ENCODE data around the gene MAP2K5.

The MAP2K5 gene

DNA sequence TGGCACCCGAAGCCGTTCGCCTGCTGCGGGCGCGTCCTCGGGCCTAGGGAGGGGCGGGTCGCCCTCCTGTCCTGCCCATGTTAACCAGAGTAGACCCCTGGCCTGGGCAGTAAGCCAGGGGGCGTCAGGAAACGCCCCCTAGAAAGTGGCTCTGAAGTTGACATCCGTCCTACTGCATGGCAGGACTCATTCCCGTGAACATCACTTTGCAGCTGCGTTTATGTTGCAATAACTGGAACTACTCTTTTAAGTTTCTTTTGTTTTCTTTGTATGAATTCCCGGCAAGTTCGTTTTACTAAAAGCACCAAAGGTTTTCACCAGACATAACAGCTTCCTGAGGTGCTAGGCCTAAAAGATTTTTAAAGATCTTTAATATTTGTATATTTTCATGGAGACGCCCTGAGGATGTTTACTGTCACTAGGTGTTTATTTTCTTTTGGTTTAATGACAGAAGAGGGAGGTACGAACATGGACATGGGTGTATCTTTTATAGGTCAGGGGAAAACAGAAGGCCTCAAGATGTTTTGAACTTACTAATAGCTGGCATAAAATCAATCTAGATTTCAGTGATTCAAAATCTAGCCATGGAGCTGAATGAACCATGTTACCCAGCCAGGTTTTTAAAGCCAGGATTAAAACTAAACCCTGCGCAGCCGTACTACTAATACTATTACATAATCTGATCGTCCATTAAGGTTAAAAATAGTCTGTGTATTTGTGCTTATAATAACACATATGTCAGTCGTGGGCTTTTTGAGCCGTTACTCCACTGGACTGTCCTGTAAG, 20.5 kb upstream of the MAP2K5 start:
- Histone ChIP-seq H3K9me3 (ENCODE audit: control insufficient read depth in 1 of 2, low read length in 2 of 2) (no peaks in the 10 kb centered on the region), H3K4me3 (ENCODE audit: low read depth in 1 of 2, low read length in 2 of 2) (peak overlapping the region; percentile 88 to 95), H3K27me3 (ENCODE audit: control insufficient read depth in 1 of 2, insufficient read depth in 2 of 2, low read length in 2 of 2) (no peaks in the 10 kb centered on the region), H3K4me1 (ENCODE audit: control insufficient read depth in 1 of 2, insufficient read depth in 2 of 2, low read length in 2 of 2) (peaks cover 12 to 14% of the 10 kb centered on the region in 2 donors), H3K27ac (ENCODE audit: low read depth, low read length) (peak overlapping the region; percentile 96), H3K9ac (ENCODE audit: low read depth in 1 of 2, low read length in 2 of 2) (peak overlapping the region; percentile 83 to 99), H3K36me3 (ENCODE audit: control insufficient read depth in 1 of 2, insufficient read depth in 2 of 2, low read length in 2 of 2) (no peaks in the 10 kb centered on the region)

- Histone ChIP-seq H3K4me1 (ENCODE audit: control insufficient read depth in 1 of 2, insufficient read depth in 2 of 2, low read length in 2 of 2) (peaks cover 12 to 14% of the 10 kb centered on the region in 2 donors), H3K4me3 (ENCODE audit: low read depth in 1 of 2, low read length in 2 of 2) (peak overlapping the region in 1 of 2 donors; percentile 88), H3K27me3 (ENCODE audit: control insufficient read depth in 1 of 2, insufficient read depth in 2 of 2, low read length in 2 of 2) (no peaks in the 10 kb centered on the region), H3K9me3 (ENCODE audit: control insufficient read depth in 1 of 2, low read length in 2 of 2) (no peaks in the 10 kb centered on the region), H3K9ac (ENCODE audit: low read depth in 1 of 2, low read length in 2 of 2) (no peak overlapping the region), H3K36me3 (ENCODE audit: control insufficient read depth in 1 of 2, insufficient read depth in 2 of 2, low read length in 2 of 2) (peaks cover 0 to 4% of the 10 kb centered on the region in 2 donors), H3K27ac (ENCODE audit: low read depth, low read length) (no peak overlapping the region)
These were observed 19.2 kb upstream of the MAP2K5 start for GRCh38 chr15:67523330-67523729.

DNA sequence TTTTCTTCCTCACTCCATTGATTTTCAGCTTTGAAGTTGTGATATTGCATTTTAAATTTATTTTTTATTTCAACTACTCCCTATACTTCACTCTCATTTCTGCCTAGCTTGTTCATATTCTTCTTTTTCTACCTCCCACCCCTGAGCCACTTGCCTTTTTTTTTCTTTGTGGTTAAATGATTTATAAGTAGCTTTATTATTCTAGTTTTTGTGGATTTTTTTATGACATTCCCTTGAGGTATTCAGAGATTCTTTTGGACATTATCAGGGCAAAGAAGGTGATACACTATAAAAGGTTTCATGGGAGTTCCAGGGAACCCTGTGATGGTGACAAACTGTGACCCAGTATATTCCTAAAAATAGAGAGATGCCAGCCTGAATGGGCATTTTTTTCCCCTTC, 18.3 kb upstream of the MAP2K5 start:
- H3K9ac ChIP-seq (ENCODE audit: low read depth in 1 of 2, low read length in 2 of 2) = no peak overlapping the region
- no peaks in the 10 kb centered on the region for H3K27me3 ChIP-seq (ENCODE audit: control insufficient read depth in 1 of 2, insufficient read depth in 2 of 2, low read length in 2 of 2)
- no peak overlapping the region for H3K4me3 ChIP-seq (ENCODE audit: low read depth in 1 of 2, low read length in 2 of 2)
- H3K9me3 ChIP-seq (ENCODE audit: control insufficient read depth in 1 of 2, low read length in 2 of 2) = no peaks in the 10 kb centered on the region
- peaks cover 0 to 4% of the 10 kb centered on the region in 2 donors for H3K36me3 ChIP-seq (ENCODE audit: control insufficient read depth in 1 of 2, insufficient read depth in 2 of 2, low read length in 2 of 2)
- peaks cover 12 to 14% of the 10 kb centered on the region in 2 donors for H3K4me1 ChIP-seq (ENCODE audit: control insufficient read depth in 1 of 2, insufficient read depth in 2 of 2, low read length in 2 of 2)
- no peak overlapping the region for H3K27ac ChIP-seq (ENCODE audit: low read depth, low read length)

DNA sequence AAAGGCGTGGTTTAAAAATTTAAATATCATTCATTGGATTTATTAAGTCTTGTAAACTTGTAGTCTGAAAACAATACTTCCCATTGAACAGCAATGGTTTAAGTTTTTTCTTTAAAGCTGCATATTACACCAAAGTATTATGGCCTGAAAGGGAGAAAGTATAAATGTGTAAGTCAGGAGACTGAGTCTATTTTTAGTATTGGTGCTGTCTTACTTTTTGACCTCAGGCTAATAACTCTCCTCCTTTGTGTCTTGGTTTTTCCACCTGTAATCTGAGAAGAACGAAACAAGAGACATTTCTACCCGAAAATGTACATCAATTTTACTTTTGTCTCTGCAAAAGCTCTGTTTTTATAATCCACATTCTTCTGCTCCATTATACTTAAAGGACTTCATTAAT, 14.0 kb upstream of the MAP2K5 start:
- no peak overlapping the region for H3K27ac ChIP-seq (ENCODE audit: low read depth, low read length)
- H3K9me3 ChIP-seq (ENCODE audit: control insufficient read depth in 1 of 2, low read length in 2 of 2) = no peaks in the 10 kb centered on the region
- H3K9ac ChIP-seq (ENCODE audit: low read depth in 1 of 2, low read length in 2 of 2) = no peak overlapping the region
- no peaks in the 10 kb centered on the region for H3K27me3 ChIP-seq (ENCODE audit: control insufficient read depth in 1 of 2, insufficient read depth in 2 of 2, low read length in 2 of 2)
- no peak overlapping the region for H3K4me3 ChIP-seq (ENCODE audit: low read depth in 1 of 2, low read length in 2 of 2)
- H3K4me1 ChIP-seq (ENCODE audit: control insufficient read depth in 1 of 2, insufficient read depth in 2 of 2, low read length in 2 of 2) = peaks cover under 1 to 4% of the 10 kb centered on the region in 2 donors
- H3K36me3 ChIP-seq (ENCODE audit: control insufficient read depth in 1 of 2, insufficient read depth in 2 of 2, low read length in 2 of 2) = peaks cover 0 to 4% of the 10 kb centered on the region in 2 donors

GRCh38 chr15:67531379-67531914, 11.1 kb upstream of the MAP2K5 start:
- H3K9ac ChIP-seq (ENCODE audit: low read depth in 1 of 2, low read length in 2 of 2) = no peak overlapping the region
- H3K36me3 ChIP-seq (ENCODE audit: control insufficient read depth in 1 of 2, insufficient read depth in 2 of 2, low read length in 2 of 2) = peaks cover 0 to 4% of the 10 kb centered on the region in 2 donors
- no peaks in the 10 kb centered on the region for H3K9me3 ChIP-seq (ENCODE audit: control insufficient read depth in 1 of 2, low read length in 2 of 2)
- no peak overlapping the region for H3K4me3 ChIP-seq (ENCODE audit: low read depth in 1 of 2, low read length in 2 of 2)
- no peak overlapping the region for H3K27ac ChIP-seq (ENCODE audit: low read depth, low read length)
- peaks cover 0 to 3% of the 10 kb centered on the region in 2 donors for H3K4me1 ChIP-seq (ENCODE audit: control insufficient read depth in 1 of 2, insufficient read depth in 2 of 2, low read length in 2 of 2)
- no peaks in the 10 kb centered on the region for H3K27me3 ChIP-seq (ENCODE audit: control insufficient read depth in 1 of 2, insufficient read depth in 2 of 2, low read length in 2 of 2)

- Histone ChIP-seq H3K36me3 (ENCODE audit: control insufficient read depth in 1 of 2, insufficient read depth in 2 of 2, low read length in 2 of 2) (no peaks in the 10 kb centered on the region), H3K27ac (ENCODE audit: low read depth, low read length) (no peak overlapping the region), H3K9me3 (ENCODE audit: control insufficient read depth in 1 of 2, low read length in 2 of 2) (no peaks in the 10 kb centered on the region), H3K4me3 (ENCODE audit: low read depth in 1 of 2, low read length in 2 of 2) (no peak overlapping the region), H3K4me1 (ENCODE audit: control insufficient read depth in 1 of 2, insufficient read depth in 2 of 2, low read length in 2 of 2) (peaks cover 0 to 3% of the 10 kb centered on the region in 2 donors), H3K9ac (ENCODE audit: low read depth in 1 of 2, low read length in 2 of 2) (no peak overlapping the region), H3K27me3 (ENCODE audit: control insufficient read depth in 1 of 2, insufficient read depth in 2 of 2, low read length in 2 of 2) (no peaks in the 10 kb centered on the region)
These were observed 8.6 kb upstream of the MAP2K5 start for GRCh38 chr15:67533873-67534272.

DNA sequence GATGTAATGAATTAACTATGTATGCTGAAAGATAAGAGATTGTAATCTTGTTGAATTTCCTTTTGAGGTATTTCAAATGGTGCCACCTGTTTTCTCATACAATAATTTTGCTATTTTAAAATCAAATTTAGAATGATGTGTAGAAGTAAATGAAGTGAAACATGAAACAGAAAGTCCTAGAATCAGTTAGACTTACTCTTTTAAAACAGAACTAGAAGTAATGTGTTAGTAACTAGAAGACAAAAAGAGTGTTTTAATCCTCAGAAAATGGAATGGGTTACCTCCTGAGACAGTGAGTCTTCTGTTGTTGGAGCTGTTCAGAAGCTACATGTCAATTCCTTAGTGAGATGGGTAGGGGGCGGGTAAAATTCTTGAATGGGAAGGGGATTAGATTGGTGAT, 8.1 kb upstream of the MAP2K5 start:
- H3K36me3 ChIP-seq (ENCODE audit: control insufficient read depth in 1 of 2, insufficient read depth in 2 of 2, low read length in 2 of 2) = no peaks in the 10 kb centered on the region
- no peak overlapping the region for H3K9ac ChIP-seq (ENCODE audit: low read depth in 1 of 2, low read length in 2 of 2)
- no peaks in the 10 kb centered on the region for H3K27me3 ChIP-seq (ENCODE audit: control insufficient read depth in 1 of 2, insufficient read depth in 2 of 2, low read length in 2 of 2)
- no peaks in the 10 kb centered on the region for H3K9me3 ChIP-seq (ENCODE audit: control insufficient read depth in 1 of 2, low read length in 2 of 2)
- H3K4me1 ChIP-seq (ENCODE audit: control insufficient read depth in 1 of 2, insufficient read depth in 2 of 2, low read length in 2 of 2) = peaks cover 0 to 3% of the 10 kb centered on the region in 2 donors
- no peak overlapping the region for H3K4me3 ChIP-seq (ENCODE audit: low read depth in 1 of 2, low read length in 2 of 2)
- H3K27ac ChIP-seq (ENCODE audit: low read depth, low read length) = no peak overlapping the region

- no peaks in the 10 kb centered on the region for H3K36me3 ChIP-seq (ENCODE audit: control insufficient read depth in 1 of 2, insufficient read depth in 2 of 2, low read length in 2 of 2)
These were observed 4.7 kb upstream of the MAP2K5 start for GRCh38 chr15:67537771-67538170.

GRCh38 chr15:67543348-67543718, 830 bp downstream of the MAP2K5 start:
- peaks cover 24 to 28% of the 10 kb centered on the region in 2 donors for H3K4me1 ChIP-seq (ENCODE audit: control insufficient read depth in 1 of 2, insufficient read depth in 2 of 2, low read length in 2 of 2)
- H3K9me3 ChIP-seq (ENCODE audit: control insufficient read depth in 1 of 2, low read length in 2 of 2) = no peaks in the 10 kb centered on the region
- peaks cover 7 to 8% of the 10 kb centered on the region in 2 donors for H3K36me3 ChIP-seq (ENCODE audit: control insufficient read depth in 1 of 2, insufficient read depth in 2 of 2, low read length in 2 of 2)
- peak overlapping the region; percentile 95 to 96 for H3K9ac ChIP-seq (ENCODE audit: low read depth in 1 of 2, low read length in 2 of 2)
- H3K4me3 ChIP-seq (ENCODE audit: low read depth in 1 of 2, low read length in 2 of 2) = peak overlapping the region; percentile 73 to 98
- peak overlapping the region; percentile 81 for H3K27ac ChIP-seq (ENCODE audit: low read depth, low read length)
- no peaks in the 10 kb centered on the region for H3K27me3 ChIP-seq (ENCODE audit: control insufficient read depth in 1 of 2, insufficient read depth in 2 of 2, low read length in 2 of 2)

More at GRCh38 chr15:67537771-67538170, 4.7 kb upstream of the MAP2K5 start:
- Histone ChIP-seq H3K27me3 (ENCODE audit: control insufficient read depth in 1 of 2, insufficient read depth in 2 of 2, low read length in 2 of 2) (no peaks in the 10 kb centered on the region), H3K9ac (ENCODE audit: low read depth in 1 of 2, low read length in 2 of 2) (no peak overlapping the region), H3K4me1 (ENCODE audit: control insufficient read depth in 1 of 2, insufficient read depth in 2 of 2, low read length in 2 of 2) (peaks cover 6 to 8% of the 10 kb centered on the region in 2 donors), H3K4me3 (ENCODE audit: low read depth in 1 of 2, low read length in 2 of 2) (no peak overlapping the region), H3K9me3 (ENCODE audit: control insufficient read depth in 1 of 2, low read length in 2 of 2) (no peaks in the 10 kb centered on the region), H3K27ac (ENCODE audit: low read depth, low read length) (no peak overlapping the region)

- Histone ChIP-seq H3K36me3 (ENCODE audit: control insufficient read depth in 1 of 2, insufficient read depth in 2 of 2, low read length in 2 of 2) (peaks cover 7 to 8% of the 10 kb centered on the region in 2 donors), H3K9me3 (ENCODE audit: control insufficient read depth in 1 of 2, low read length in 2 of 2) (no peaks in the 10 kb centered on the region), H3K27me3 (ENCODE audit: control insufficient read depth in 1 of 2, insufficient read depth in 2 of 2, low read length in 2 of 2) (no peaks in the 10 kb centered on the region), H3K9ac (ENCODE audit: low read depth in 1 of 2, low read length in 2 of 2) (no peak overlapping the region), H3K4me1 (ENCODE audit: control insufficient read depth in 1 of 2, insufficient read depth in 2 of 2, low read length in 2 of 2) (peaks cover 24 to 32% of the 10 kb centered on the region in 2 donors), H3K27ac (ENCODE audit: low read depth, low read length) (no peak overlapping the region), H3K4me3 (ENCODE audit: low read depth in 1 of 2, low read length in 2 of 2) (no peak overlapping the region)
These were observed 2.0 kb downstream of the MAP2K5 start for GRCh38 chr15:67544475-67544874.

Measured in duodenal mucosa (tissue), 2 donors.